Upper lobe of left lung (tissue), 6 donors: ENCODE data around the gene SLC44A2. TPM values are rescaled to one million over a fixed set of nuclear protein-coding genes. Genes with fewer than 3 reads are reported as not detected.

Source experiments
- ATAC-seq, 2 donors: fragments of 200-7000 bp; cut with Tn5 transposase; one replicate each; pipeline ENCODE4 v1.9.1; 2022; ENCODE audit warnings: mild to moderate bottlenecking in 2 of 2, moderate library complexity in 2 of 2; ENCODE audit not compliant: low FRiP score in 2 of 2
- DNase-seq, 2 donors: peaks; one replicate each; pipeline ENCODE4 v3.0.0-alpha.2; 2019 to 2020
- H3K27ac ChIP-seq, 4 donors: fragments of 200-600 bp; sonication (generic); one replicate each; pipeline ENCODE4 v1.5.1; 2016 to 2019
- H3K27me3 ChIP-seq, 4 donors: fragments of 200-600 bp; sonication (generic); one replicate each; pipeline ENCODE4 v1.5.1; 2017 to 2019
- H3K36me3 ChIP-seq, 4 donors: fragments of 200-600 bp; sonication (generic); one replicate each; pipeline ENCODE4 v1.5.1; 2016 to 2019
- H3K4me1 ChIP-seq, 4 donors: fragments of 200-600 bp; sonication (generic); one replicate each; pipeline ENCODE4 v1.5.1; 2018 to 2019
- H3K4me3 ChIP-seq, 4 donors: fragments of 200-600 bp; sonication (generic); one replicate each; pipeline ENCODE4 v1.5.1; 2017 to 2019; ENCODE audit warnings: mild to moderate bottlenecking in 2 of 4, moderate library complexity in 1 of 4
- H3K9me3 ChIP-seq, 4 donors: fragments of 200-600 bp; sonication (generic); one replicate each; pipeline ENCODE4 v1.5.1; 2018 to 2019
- CTCF ChIP-seq, 6 experiments: fragments of 450-650 bp in 4 of 6; fragments of 200-600 bp in 2 of 6; sonication (generic) in 2 of 6; IDR thresholded peaks; one replicate each; pipeline ENCODE4 v1.5.1; 2016 to 2019; ENCODE audit warnings: antibody characterized with exemption in 6 of 6
- EP300 ChIP-seq, 4 donors: sonication (generic); formaldehyde crosslinking; IDR thresholded peaks; one replicate each; pipeline ENCODE4 v1.5.1; 2017; ENCODE audit warnings: antibody characterized with exemption in 4 of 4, control low read depth in 2 of 4
- POLR2A ChIP-seq, 4 donors: fragments of 450-650 bp; IDR thresholded peaks; one replicate each; pipeline ENCODE4 v1.5.1; 2016 to 2017; ENCODE audit warnings: antibody characterized with exemption in 4 of 4, mild to moderate bottlenecking in 2 of 4
- POLR2AphosphoS5 ChIP-seq, 2 donors: sonication (generic); formaldehyde crosslinking; IDR thresholded peaks; one replicate each; pipeline ENCODE4 v1.5.1; 2017; ENCODE audit warnings: antibody characterized with exemption in 2 of 2
- WGBS, 2 donors: methylation state at CpG; one replicate each; pipeline ENCODE4 v1.1.5; 2017 to 2018; 5-methylcytosine and 5-hydroxymethylcytosine counted together
- total RNA-seq, 6 donors: library from RNA; depleted of rRNA in 4 of 6; stranded (reverse); fragments of >200 nt in 4 of 6; gene quantifications; one replicate each; pipeline versions ENCODE4 v1.1.0 to v1.2.1, GENCODE V29; 2016 to 2021
- donor health status: DM: no; HTN: no; CAD: no; lungs with moderate emphysema.
- donor health status: DM: no; HTN: yes; CAD: no; lungs with severe emphysema.

The SLC44A2 gene
- 100 to 1,000 TPM; 117 to 333 (median 197) TPM for total RNA-seq

- 23 to 34% methylated on average over 6 to 49 of the region's 53 CpGs for WGBS, 2 donors
- H3K27me3 ChIP-seq, result no peaks in the 10 kb centered on the region
- H3K9me3 ChIP-seq, result no peaks in the 10 kb centered on the region
- peak; percentile 95 to 96 for ATAC-seq
- peak within 1 kb of the TSS; percentile 51 to 83 (median 58) for H3K4me3 ChIP-seq
- H3K36me3 ChIP-seq, result peaks cover 9 to 31% (median 26%) of the 10 kb centered on the region in 4 donors
- peak within 1 kb of the TSS; percentile 87 to 90 (median 90) for H3K27ac ChIP-seq
- DNase-seq, result peak; percentile 89 to 96
- peaks cover 24 to 54% (median 45%) of the 10 kb centered on the region in 4 donors for H3K4me1 ChIP-seq
- TF ChIP-seq POLR2A (IDR thresholded peaks at IDR 0.05) (peak in 3 of 4 donors; percentile 25 to 84 (median 37)), EP300 (IDR thresholded peaks at IDR 0.05) (peak in 1 of 4 donors; percentile 71), CTCF (IDR thresholded peaks at IDR 0.05) (peak in 1 of 6 experiments; percentile 10), POLR2AphosphoS5 (IDR thresholded peaks at IDR 0.05) (peak; percentile 52 to 70)
Observed at GRCh38 chr19:10625003-10625761, at the start of gene SLC44A2. Gene SLC44A2, plus strand, starts transcription at chr19:10625553. Its CDS starts 81 bp downstream, at chr19:10625634.

- no peaks in the 10 kb centered on the region for H3K36me3 ChIP-seq
- H3K27ac ChIP-seq, result no peak overlapping the region
- H3K27me3 ChIP-seq, result no peaks in the 10 kb centered on the region
- DNase-seq, result no peak
- H3K4me1 ChIP-seq, result peaks cover 4 to 9% (median 5%) of the 10 kb centered on the region in 4 donors
- WGBS, 2 donors, result 92 to 100% methylated on average over 6 of the region's 6 CpGs
- H3K4me3 ChIP-seq, result no peak overlapping the region
- no peaks in the 10 kb centered on the region for H3K9me3 ChIP-seq
- no peak for TF ChIP-seq POLR2AphosphoS5 (IDR thresholded peaks at IDR 0.05)
- TF ChIP-seq EP300 (IDR thresholded peaks at IDR 0.05), result no peak
- TF ChIP-seq POLR2A (IDR thresholded peaks at IDR 0.05), result no peak
- no peak for TF ChIP-seq CTCF (IDR thresholded peaks at IDR 0.05)
- no peak for ATAC-seq
Observed at GRCh38 chr19:10577951-10578350, 47.4 kb upstream of the SLC44A2 start.

- TF ChIP-seq CTCF (IDR thresholded peaks at IDR 0.05) (peak; percentile 96 to 99 (median 98)), EP300 (IDR thresholded peaks at IDR 0.05) (no peak)
- Histone ChIP-seq H3K36me3 (no peaks in the 10 kb centered on the region), H3K9me3 (no peaks in the 10 kb centered on the region), H3K4me1 (peaks cover 4 to 13% (median 5%) of the 10 kb centered on the region in 4 donors), H3K27me3 (no peaks in the 10 kb centered on the region), H3K4me3 (no peak overlapping the region), H3K27ac (no peak overlapping the region)
- ATAC-seq (peak; percentile 93 to 95), DNase-seq (peak in 1 of 2 donors; percentile 91)
- 39 to 41% methylated on average over 14 to 26 of the region's 31 CpGs for WGBS, 2 donors
Observed at GRCh38 chr19:10580979-10581631, 44.2 kb upstream of the SLC44A2 start.

- DNase-seq (no peak), ATAC-seq (no peak)
- WGBS, 2 donors, result 92 to 96% methylated on average over 13 of the region's 13 CpGs
- H3K9me3 ChIP-seq, result no peaks in the 10 kb centered on the region
- no peak for TF ChIP-seq EP300 (IDR thresholded peaks at IDR 0.05)
- no peak for TF ChIP-seq CTCF (IDR thresholded peaks at IDR 0.05)
- no peaks in the 10 kb centered on the region for H3K27me3 ChIP-seq
- no peak overlapping the region for H3K27ac ChIP-seq
- H3K36me3 ChIP-seq, result no peaks in the 10 kb centered on the region
- no peak overlapping the region for H3K4me3 ChIP-seq
- H3K4me1 ChIP-seq, result peaks cover 4 to 15% (median 5%) of the 10 kb centered on the region in 4 donors
Observed at GRCh38 chr19:10582091-10582490, 43.3 kb upstream of the SLC44A2 start.
